Putamen (tissue), 1 donor: ENCODE measurements around the gene KCNQ1.

Experiments
- DNase-seq: peaks from one replicate; pipeline ENCODE4 v3.0.0-alpha.2; 2016; ENCODE audit warnings: low spot score

Gene KCNQ1

GRCh38 chr11:2732940-2733628, 288.3 kb downstream of the KCNQ1 start:
- no peak for DNase-seq

GRCh38 chr11:2734181-2735052, 289.6 kb downstream of the KCNQ1 start:
- DNase-seq = no peak

- no peak for DNase-seq
Measured at GRCh38 chr11:2735053-2735589, 290.3 kb downstream of the KCNQ1 start.

- no peak for DNase-seq
Measured at GRCh38 chr11:2736577-2737225, 291.9 kb downstream of the KCNQ1 start.

GRCh38 chr11:2737226-2737590, 292.4 kb downstream of the KCNQ1 start:
- no peak for DNase-seq

GRCh38 chr11:2737866-2738265, 293.1 kb downstream of the KCNQ1 start:
- DNase-seq = no peak

- no peak for DNase-seq
Measured at GRCh38 chr11:2738551-2739431, 294.0 kb downstream of the KCNQ1 start.

- no peak for DNase-seq
Measured at GRCh38 chr11:2739531-2740274, 294.9 kb downstream of the KCNQ1 start.

- no peak for DNase-seq
Measured at GRCh38 chr11:2740275-2740940, 295.6 kb downstream of the KCNQ1 start.

GRCh38 chr11:2741006-2741376, 296.2 kb downstream of the KCNQ1 start:
- DNase-seq = no peak

- no peak for DNase-seq
Measured at GRCh38 chr11:2741377-2742131, 296.7 kb downstream of the KCNQ1 start.

GRCh38 chr11:2742201-2742600, 297.4 kb downstream of the KCNQ1 start:
- DNase-seq = no peak

- DNase-seq = no peak
Measured at GRCh38 chr11:2742611-2743426, 298.0 kb downstream of the KCNQ1 start.

- no peak for DNase-seq
Measured at GRCh38 chr11:2743427-2744110, 298.8 kb downstream of the KCNQ1 start.

- DNase-seq = no peak
Measured at GRCh38 chr11:2744166-2744565, 299.4 kb downstream of the KCNQ1 start.

- no peak for DNase-seq
Measured at GRCh38 chr11:2745511-2745910, 300.7 kb downstream of the KCNQ1 start.

GRCh38 chr11:2746401-2747247, 301.8 kb downstream of the KCNQ1 start:
- DNase-seq = no peak
